H7 (cell line): Measurements from ENCODE around the gene AFF2. TPM values are rescaled to one million over a fixed set of nuclear protein-coding genes. Genes with fewer than 3 reads are reported as not detected.
"Not testable (repeated sequence)": the region's sequence is repeated elsewhere in the genome, so short reads cannot be mapped to it uniquely, and the experiment has no call there.

Source experiments
- DNase-seq: peaks from one replicate; pipeline ENCODE4 v3.0.0; 2012
- H3K27me3 ChIP-seq: 2 replicates; pipeline ENCODE4 v1.6.0; 2011; ENCODE audit warnings: mild to moderate bottlenecking, low read length; ENCODE audit not compliant: control insufficient read depth, insufficient read depth
- H3K36me3 ChIP-seq: replicated peaks from 2 replicates; pipeline ENCODE4 v1.5.1; 2011; ENCODE audit warnings: low read length; ENCODE audit not compliant: control insufficient read depth, insufficient read depth
- H3K4me3 ChIP-seq: 2 replicates; pipeline ENCODE4 v1.5.1; 2011; ENCODE audit warnings: low read depth, mild to moderate bottlenecking, control low read depth, low read length, moderate library complexity; ENCODE audit not compliant: insufficient read depth
- total RNA-seq: library from RNA; depleted of rRNA; stranded (reverse); fragments of >200 nt; shearing (Covaris generic); gene quantifications from 2 replicates; pipeline ENCODE4 v1.2.3, GENCODE V29; 2014

AFF2 gene
- total RNA-seq, 1 experiment from 2014 or later = 14.6 TPM

DNA sequence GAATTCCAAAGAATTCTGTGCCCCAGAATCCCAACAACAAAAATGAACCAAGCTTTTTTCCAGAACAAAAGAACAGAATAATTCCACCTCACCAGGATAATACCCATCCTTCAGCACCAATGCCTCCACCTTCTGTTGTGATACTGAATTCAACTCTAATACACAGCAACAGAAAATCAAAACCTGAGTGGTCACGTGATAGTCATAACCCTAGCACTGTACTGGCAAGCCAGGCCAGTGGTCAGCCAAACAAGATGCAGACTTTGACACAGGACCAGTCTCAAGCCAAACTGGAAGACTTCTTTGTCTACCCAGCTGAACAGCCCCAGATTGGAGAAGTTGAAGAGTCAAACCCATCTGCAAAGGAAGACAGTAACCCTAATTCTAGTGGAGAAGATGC lies 161.6 kb downstream of the AFF2 start:
- Histone ChIP-seq H3K27me3 (no peaks in the 10 kb centered on the region), H3K4me3 (no peak overlapping the region), H3K36me3 (no peaks in the 10 kb centered on the region)
- DNase-seq = no peak

DNA sequence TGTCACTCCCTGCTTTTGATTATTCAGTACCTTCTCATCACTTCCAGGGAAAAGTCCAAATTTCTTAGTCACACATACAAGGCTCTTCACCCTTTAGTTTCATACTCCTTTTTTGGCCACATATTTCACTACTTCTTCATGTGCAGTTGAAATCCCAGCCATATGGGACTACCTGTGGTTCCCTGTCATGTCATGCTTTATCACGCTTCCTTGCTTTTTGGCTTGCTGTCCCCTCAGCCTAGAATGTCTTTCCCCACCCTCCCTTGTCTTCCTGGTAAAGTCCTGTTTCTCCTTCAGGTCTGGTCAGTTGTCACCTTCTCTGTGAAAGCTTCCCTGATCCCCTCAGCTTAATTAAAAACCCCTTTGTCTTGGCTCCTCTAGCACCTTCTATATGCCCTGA lies 163.8 kb downstream of the AFF2 start:
- H3K4me3 ChIP-seq = no peak overlapping the region
- no peaks in the 10 kb centered on the region for H3K27me3 ChIP-seq
- no peak for DNase-seq
- no peaks in the 10 kb centered on the region for H3K36me3 ChIP-seq

DNA sequence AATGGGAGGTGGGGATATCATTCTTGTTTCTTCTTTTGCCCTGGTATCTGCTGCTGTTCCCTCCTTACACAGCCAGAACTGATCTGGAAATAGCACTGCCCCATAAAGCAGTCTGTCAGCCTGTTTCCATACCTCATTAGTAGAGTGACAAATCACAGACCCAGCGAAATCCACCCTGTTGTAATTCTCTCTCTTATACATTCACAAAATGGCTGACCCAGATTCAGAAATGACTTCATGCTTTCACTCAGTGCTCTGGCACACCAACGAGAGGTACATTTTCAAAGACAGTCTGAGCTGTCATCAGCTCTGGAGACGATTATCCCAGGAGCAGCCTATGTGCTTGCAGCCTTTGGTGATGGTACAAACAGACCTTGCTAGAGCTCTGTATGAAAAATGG lies 164.6 kb downstream of the AFF2 start:
- no peak for DNase-seq

DNA sequence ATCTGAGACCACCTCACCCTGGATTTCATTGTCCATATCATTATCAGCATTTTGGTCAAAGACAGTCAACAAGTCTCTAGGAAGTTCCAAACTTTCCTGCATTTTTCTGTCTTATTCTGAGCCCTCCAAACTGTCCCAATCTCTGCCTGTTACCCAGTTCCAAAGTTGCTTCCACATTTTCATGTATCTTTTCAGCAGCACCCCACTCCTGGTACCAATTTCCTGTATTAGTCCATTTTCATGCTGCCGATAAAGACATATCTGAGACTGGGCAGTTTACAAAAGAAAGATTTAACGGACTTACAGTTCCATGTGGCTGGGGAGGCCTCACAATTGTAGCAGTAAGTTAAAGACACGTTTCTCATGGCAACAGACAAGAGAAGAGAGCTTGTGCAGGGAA lies 168.8 kb downstream of the AFF2 start:
- not testable (repeated sequence) for H3K27me3 ChIP-seq, H3K36me3 ChIP-seq, DNase-seq, H3K4me3 ChIP-seq

More for the DNA sequence above, 164.6 kb downstream of the AFF2 start:
- Histone ChIP-seq H3K4me3 (no peak overlapping the region), H3K36me3 (no peaks in the 10 kb centered on the region), H3K27me3 (no peaks in the 10 kb centered on the region)

DNA sequence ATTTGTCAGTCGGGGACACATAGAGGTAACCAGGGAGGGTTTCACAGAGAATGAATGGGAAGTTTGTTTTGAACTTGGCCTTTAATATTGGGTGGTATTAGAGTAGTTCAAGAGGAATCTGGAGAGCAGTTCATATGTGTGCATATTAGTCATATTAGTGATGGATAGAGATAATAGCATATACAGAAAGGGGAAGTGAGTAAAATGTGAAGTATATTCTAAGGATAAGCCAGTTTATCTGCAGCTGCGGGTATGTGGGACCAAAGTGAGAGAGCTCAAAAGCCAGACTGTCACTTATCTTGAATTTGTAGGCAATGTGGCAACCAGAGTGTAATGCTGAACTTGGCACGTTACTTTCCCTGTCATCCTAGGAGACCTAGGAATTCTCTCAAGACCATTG lies 169.9 kb downstream of the AFF2 start:
- no peaks in the 10 kb centered on the region for H3K36me3 ChIP-seq
- DNase-seq = no peak
- H3K27me3 ChIP-seq = no peaks in the 10 kb centered on the region
- H3K4me3 ChIP-seq = no peak overlapping the region

DNA sequence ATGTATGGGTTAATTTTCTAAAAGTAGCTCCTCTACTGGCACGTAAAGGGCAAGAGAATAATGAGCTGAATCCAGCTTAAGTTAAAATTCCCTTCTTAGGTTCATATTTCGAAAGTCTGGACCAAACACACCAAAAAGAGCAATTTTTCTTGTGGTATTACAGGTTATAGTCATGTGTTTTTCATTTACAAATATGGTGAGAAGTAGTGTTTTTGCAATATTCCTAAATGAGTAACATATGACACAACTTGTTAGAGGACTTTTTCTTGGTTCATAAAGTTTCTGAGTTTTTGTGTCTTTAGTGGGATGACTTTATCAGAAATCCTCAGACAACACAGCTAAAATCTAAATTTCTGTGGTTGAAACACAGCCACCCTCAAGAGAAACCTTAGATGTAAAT lies 172.1 kb downstream of the AFF2 start:
- no peak for DNase-seq
- Histone ChIP-seq H3K4me3 (no peak overlapping the region), H3K27me3 (no peaks in the 10 kb centered on the region)

DNA sequence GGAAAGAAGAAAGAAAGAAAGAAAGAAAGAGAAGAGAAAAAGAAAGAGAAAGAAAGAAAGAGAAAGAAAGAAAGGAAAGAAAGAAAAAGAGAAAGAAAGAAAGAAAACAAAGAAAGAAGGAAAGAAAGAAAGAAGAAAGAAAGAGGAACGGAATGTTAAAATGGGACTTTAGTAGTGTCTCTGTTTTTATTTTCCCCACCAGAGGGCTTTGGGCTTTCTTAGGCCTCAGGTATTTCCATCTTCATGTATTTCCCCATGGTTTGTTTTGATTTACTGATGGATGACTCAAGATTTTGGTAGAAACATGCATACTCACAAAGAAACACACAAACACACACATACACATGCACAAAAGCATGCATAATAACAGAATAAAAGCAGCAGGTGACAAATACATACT lies 181.2 kb downstream of the AFF2 start:
- no peak for DNase-seq
- H3K27me3 ChIP-seq = no peaks in the 10 kb centered on the region
- H3K4me3 ChIP-seq = no peak overlapping the region
- H3K36me3 ChIP-seq = no peaks in the 10 kb centered on the region

More for the DNA sequence above, 172.1 kb downstream of the AFF2 start:
- no peaks in the 10 kb centered on the region for H3K36me3 ChIP-seq

DNA sequence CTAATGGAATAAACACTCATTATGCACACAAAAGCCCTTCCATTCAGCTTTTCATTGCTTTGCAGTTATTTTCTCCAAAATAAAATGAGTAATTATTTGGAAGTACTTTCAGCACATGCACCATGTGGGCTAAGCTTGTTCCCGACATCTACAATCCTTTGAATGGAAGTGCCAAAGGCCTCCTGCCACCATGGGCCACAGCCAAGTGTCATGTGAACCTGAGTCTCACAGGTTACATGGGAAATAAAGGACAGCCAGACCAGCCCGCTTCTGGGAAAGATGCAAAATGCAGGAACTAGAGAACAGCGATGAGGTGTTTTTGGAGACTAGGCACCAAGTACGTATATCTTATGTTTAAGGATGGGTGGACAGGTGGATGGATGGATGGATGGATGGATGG lies 181.8 kb downstream of the AFF2 start:
- Histone ChIP-seq H3K36me3 (no peaks in the 10 kb centered on the region), H3K4me3 (no peak overlapping the region), H3K27me3 (no peaks in the 10 kb centered on the region)
- DNase-seq = no peak

DNA sequence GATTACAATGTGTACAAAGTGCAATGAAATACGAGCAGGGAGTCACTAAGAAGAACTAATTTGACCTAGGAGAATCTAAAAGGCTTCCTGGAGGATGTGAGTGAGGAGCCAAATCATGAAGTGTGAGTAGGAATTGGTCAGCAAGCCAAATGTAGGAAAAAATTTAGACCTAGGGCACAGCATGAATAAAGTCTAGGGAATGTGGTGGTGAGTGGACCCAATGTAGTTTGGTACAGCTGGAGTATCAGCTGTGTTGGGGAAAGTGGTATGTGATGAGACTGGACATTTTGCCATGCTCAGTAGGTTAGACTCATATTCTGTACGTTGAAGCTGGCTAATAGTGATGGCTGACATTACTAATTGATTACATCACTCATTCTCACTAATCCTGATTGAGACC lies 191.0 kb downstream of the AFF2 start:
- Histone ChIP-seq H3K27me3 (no peaks in the 10 kb centered on the region), H3K36me3 (no peaks in the 10 kb centered on the region), H3K4me3 (no peak overlapping the region)
- no peak for DNase-seq

DNA sequence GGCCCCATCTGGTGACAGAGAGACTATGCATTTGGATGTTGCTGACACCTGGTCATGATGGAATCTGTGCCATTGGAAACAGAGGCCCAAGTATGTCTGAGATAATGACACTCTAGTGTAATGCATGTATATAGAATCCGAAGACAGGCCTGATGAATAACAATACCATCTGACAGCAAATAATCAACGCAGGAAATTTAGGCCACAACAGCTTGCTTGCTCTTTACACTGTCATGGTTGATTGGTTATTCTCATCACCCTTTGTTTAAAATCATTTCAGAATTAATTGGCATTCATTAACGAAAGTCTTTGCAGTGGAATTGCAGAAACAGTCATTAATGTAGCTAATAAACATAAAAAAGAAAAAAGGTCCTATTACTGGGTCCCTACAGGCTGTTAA lies 194.8 kb downstream of the AFF2 start:
- no peak for DNase-seq
- Histone ChIP-seq H3K4me3 (no peak overlapping the region), H3K27me3 (no peaks in the 10 kb centered on the region), H3K36me3 (no peaks in the 10 kb centered on the region)

DNA sequence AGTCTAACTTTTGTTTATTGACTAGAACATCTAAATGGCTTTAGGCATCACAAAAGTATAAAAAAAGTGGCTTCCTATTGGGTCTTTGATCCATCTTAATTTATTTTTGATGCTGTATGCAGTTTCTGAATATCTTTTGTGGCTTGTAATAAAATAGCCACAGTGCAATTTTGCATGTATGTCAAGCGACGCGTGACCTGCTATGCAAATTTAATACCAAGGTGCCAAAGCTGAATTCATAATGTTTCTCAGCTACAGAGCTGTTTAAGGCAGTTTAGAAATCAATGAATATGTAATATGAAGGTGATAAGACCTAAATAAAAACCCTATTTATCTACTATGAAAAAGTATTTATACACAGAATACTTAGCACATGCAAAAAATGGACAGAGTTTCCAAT lies 197.8 kb downstream of the AFF2 start:
- no peak for DNase-seq
- no peaks in the 10 kb centered on the region for H3K36me3 ChIP-seq
- no peaks in the 10 kb centered on the region for H3K27me3 ChIP-seq
- no peak overlapping the region for H3K4me3 ChIP-seq

DNA sequence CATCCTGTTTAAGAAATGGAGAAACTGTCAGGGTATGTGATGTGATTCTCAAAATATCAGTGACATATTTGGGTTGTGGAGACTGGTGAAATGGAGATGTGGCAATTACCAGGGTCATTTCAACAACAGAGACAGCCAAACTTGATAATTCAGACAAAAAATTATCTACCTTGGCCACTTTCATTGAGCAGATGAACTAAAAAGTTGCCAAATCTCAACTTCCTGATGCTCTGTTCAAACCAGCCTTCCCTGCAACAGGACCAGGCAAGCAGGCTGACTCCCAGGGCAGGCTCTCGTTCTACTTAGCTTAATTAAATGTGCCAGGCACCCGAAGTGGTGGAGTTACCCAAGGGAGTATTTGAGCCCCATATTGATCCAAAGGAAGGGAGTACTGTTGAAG lies 199.6 kb downstream of the AFF2 start:
- DNase-seq = no peak
- no peaks in the 10 kb centered on the region for H3K36me3 ChIP-seq
- H3K4me3 ChIP-seq = no peak overlapping the region
- no peaks in the 10 kb centered on the region for H3K27me3 ChIP-seq

DNA sequence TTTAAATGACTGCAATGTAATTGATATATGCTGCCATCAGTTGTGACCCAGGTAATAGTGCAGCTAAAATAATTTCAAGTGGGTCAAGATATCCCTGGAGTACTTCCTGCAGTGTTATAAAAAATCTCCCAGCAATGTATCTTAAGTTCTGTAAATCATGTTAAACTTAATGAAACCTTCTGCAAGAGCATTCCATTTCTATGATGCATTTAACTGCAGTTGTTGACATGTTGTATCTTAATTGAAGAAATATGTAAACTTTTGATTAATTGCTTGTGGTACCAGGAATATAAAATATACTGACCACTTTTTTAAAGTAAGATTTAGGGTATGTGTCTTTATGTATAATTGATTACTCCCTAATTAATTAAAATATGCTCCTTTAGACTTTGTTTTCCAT lies 213.6 kb downstream of the AFF2 start:
- H3K27me3 ChIP-seq = no peaks in the 10 kb centered on the region
- no peak overlapping the region for H3K4me3 ChIP-seq
- no peak for DNase-seq
- no peaks in the 10 kb centered on the region for H3K36me3 ChIP-seq

DNA sequence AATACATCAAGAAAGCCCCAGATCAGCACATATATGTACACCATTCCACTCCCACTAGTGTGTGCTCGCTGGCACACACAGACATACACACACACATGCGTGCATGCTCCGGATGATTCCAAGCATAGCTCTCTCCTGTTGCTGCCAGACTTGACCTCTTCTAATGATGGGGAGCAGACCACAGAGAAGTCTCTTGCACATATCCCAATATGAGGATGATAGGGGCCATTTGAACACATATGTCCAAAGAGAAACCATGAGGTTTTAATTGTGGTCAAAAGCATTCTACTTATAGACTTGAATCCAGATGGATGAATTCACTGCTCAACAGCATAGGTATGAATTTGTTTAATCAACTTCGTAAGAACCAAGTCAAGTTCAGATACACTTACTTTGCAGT lies 214.9 kb downstream of the AFF2 start:
- Histone ChIP-seq H3K4me3 (no peak overlapping the region), H3K27me3 (no peaks in the 10 kb centered on the region), H3K36me3 (no peaks in the 10 kb centered on the region)
- no peak for DNase-seq

DNA sequence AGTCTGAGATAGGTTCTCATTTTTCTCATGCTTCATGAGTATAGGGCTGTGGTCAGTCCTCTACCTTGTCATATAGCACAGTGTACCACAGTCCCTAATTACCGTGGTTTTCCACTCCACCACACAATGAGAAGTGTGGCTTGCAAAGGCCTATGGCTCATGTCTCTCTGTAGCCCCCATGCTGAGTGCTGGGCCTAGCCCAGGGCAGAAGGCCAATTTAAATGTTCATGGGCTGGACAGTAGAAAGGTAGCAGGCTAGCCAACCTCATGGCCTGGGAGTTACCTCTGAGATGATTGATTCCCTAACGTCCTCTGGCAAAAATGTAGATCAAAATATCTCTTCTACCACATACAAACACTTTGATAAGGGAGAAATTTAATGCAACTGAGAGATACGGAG lies 222.5 kb downstream of the AFF2 start:
- DNase-seq = no peak
- Histone ChIP-seq H3K4me3 (no peak overlapping the region), H3K27me3 (no peaks in the 10 kb centered on the region), H3K36me3 (no peaks in the 10 kb centered on the region)

DNA sequence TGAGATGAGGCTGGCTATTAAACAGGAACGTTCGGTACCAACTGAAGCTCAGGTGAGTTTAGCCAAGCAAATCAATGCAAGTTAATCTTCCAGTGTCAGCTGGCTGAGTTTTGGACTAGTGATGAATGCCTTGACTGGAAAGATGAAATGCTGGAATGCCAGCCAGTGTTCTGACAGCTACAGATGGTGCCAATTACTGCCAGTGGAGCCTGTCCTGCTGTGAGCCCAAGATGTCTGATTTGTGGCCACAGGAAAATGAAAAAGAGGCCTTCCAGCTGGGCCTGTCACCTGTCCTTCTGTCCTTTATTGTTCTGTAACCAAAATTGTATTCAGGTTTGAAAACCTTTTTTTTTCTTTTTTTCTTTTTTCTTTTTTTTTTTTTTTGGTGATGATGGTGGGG lies 223.1 kb downstream of the AFF2 start:
- Histone ChIP-seq H3K27me3 (no peaks in the 10 kb centered on the region), H3K36me3 (no peaks in the 10 kb centered on the region), H3K4me3 (no peak overlapping the region)
- no peak for DNase-seq
